Panc1 (cell line): ENCODE data around the gene C1QTNF2. TPM values are rescaled to one million over a fixed set of nuclear protein-coding genes. Genes with fewer than 3 reads are reported as not detected.

Source experiments
- ATAC-seq: fragments of 200-7000 bp; cut with Tn5 transposase; 2 replicates; pipeline ENCODE4 v1.9.1; 2020; ENCODE audit warnings: mild to moderate bottlenecking, moderate library complexity
- BruUV-seq: library from RNA; stranded (reverse); fragments of 400-500 nt; replicated peaks from 2 replicates; lab custom pipeline; 2021; lab: Mats Ljungman, UMichigan
- CTCF ChIA-PET: fragments of 300-600 bp; sonication (Branson Sonifier 250); formaldehyde crosslinking; loops from one replicate; lab custom pipeline; 2022; ENCODE audit warnings: antibody characterized with exemption; lab: Charles Lee
- POLR2A ChIA-PET: fragments of 300-600 bp; sonication (Branson Sonifier 250); formaldehyde crosslinking; loops from one replicate; lab custom pipeline; 2022; ENCODE audit warnings: antibody characterized with exemption; lab: Charles Lee
- DNase-seq: peaks from one replicate; pipeline ENCODE4 v3.0.0-alpha.2; 2010; ENCODE audit warnings: low read depth, low spot score
- H3K27ac ChIP-seq: 2 replicates; pipeline ENCODE4 v1.5.1; 2011; ENCODE audit warnings: mild to moderate bottlenecking, low read length, inconsistent platforms
- H3K27me3 ChIP-seq: fragments of 200-500 bp; sonication (Bioruptor generic); 2 replicates; pipeline ENCODE4 v1.6.0; 2014; ENCODE audit warnings: low read length, inconsistent platforms; ENCODE audit not compliant: control insufficient read depth, insufficient read depth
- H3K36me3 ChIP-seq: fragments of 200-500 bp; sonication (Bioruptor generic); 2 replicates; pipeline ENCODE4 v1.5.1; 2014; ENCODE audit warnings: inconsistent platforms, mild to moderate bottlenecking, low read length, moderate library complexity; ENCODE audit not compliant: control insufficient read depth, insufficient read depth
- H3K4me1 ChIP-seq: 2 replicates; pipeline ENCODE4 v1.5.1; 2011; ENCODE audit warnings: inconsistent platforms, mild to moderate bottlenecking, low read length, moderate library complexity; ENCODE audit not compliant: control insufficient read depth, insufficient read depth
- H3K4me3 ChIP-seq, 2 experiments: 2 replicates each; pipeline ENCODE4 v1.5.1; 2011 to 2012; ENCODE audit warnings: low read depth in 2 of 2, low read length in 2 of 2, mild to moderate bottlenecking in 2 of 2, inconsistent platforms in 1 of 2, moderate library complexity in 1 of 2
- H3K9me3 ChIP-seq: fragments of 200-500 bp; sonication (Bioruptor generic); 2 replicates; pipeline ENCODE4 v1.5.1; 2014; ENCODE audit warnings: low read depth, mild to moderate bottlenecking, inconsistent platforms, low read length, moderate library complexity; ENCODE audit not compliant: control insufficient read depth, insufficient read depth
- POLR2AphosphoS5 ChIP-seq: IDR thresholded peaks from 2 replicates; pipeline ENCODE4 v1.6.1; 2012; ENCODE audit warnings: mild to moderate bottlenecking, low read depth, low read length, moderate library complexity
- SIN3A ChIP-seq: IDR thresholded peaks from 2 replicates; pipeline ENCODE4 v1.6.1; 2012; ENCODE audit warnings: low read depth, mild to moderate bottlenecking, low read length, moderate library complexity, borderline replicate concordance; ENCODE audit not compliant: insufficient read depth
- TCF7L2 ChIP-seq: IDR thresholded peaks from 2 replicates; pipeline ENCODE4 v1.6.1; 2011; ENCODE audit warnings: mild to moderate bottlenecking, low read depth, low read length, inconsistent platforms
- in situ Hi-C: cut with HindIII; loops from 2 replicates; pipeline ENCODE4 v1.10.0; 2016; ENCODE audit warnings: low sequenced_read_pairs, low pct_unique_long_range_greater_than_20kb
- intact Hi-C: fragments of 100-400 bp; cut with micrococcal nuclease; formaldehyde crosslinking; loops from one replicate; pipeline ENCODE4 v1.10.0; 2022; ENCODE audit not compliant: unreplicated experiment
- total RNA-seq: library from RNA; stranded (reverse); gene quantifications from one replicate; pipeline ENCODE4 v1.2.1, GENCODE V29; 2021; ENCODE audit not compliant: unreplicated experiment
- TF ChIP-seq, protein P1 (sequence below), 2 experiments: IDR thresholded peaks; 2 replicates each; pipeline ENCODE4 v1.6.1; 2011 to 2012; ENCODE audit warnings: low read depth in 2 of 2, control low read depth in 1 of 2, low read length in 1 of 2, mild to moderate bottlenecking in 1 of 2, moderate library complexity in 1 of 2; ENCODE audit not compliant: insufficient read depth in 1 of 2
- TF ChIP-seq, protein P2 (sequence below): fragments of 450-650 bp; IDR thresholded peaks from 2 replicates; pipeline ENCODE4 v1.5.1; 2017; ENCODE audit warnings: mild to moderate bottlenecking

The C1QTNF2 gene
- total RNA-seq, 1 experiment from 2014 or later: 0.44 TPM

DNA sequence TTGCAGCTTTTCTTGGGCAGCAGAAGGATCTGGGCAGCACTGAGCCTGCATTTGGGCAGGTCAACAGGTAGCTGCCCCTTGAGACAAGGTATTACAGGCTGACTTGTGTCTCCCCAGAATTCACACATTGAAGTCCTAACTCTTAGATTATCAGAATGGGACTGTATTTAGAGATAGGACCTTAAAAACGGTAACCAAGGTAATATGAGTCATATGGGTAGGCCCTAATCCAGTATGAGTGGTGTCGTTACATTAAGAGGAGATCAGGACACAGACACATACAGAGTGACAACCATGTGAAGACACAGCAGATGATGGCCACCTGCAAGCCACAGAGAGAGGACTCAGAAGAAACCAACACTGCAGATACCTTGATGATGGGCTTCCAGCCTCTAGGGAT, 3.2 kb downstream of the C1QTNF2 start:
- TF ChIP-seq POLR2AphosphoS5 (no peak), TCF7L2 (no peak), SIN3A (no peak)
- TF ChIP-seq, protein P1, sequence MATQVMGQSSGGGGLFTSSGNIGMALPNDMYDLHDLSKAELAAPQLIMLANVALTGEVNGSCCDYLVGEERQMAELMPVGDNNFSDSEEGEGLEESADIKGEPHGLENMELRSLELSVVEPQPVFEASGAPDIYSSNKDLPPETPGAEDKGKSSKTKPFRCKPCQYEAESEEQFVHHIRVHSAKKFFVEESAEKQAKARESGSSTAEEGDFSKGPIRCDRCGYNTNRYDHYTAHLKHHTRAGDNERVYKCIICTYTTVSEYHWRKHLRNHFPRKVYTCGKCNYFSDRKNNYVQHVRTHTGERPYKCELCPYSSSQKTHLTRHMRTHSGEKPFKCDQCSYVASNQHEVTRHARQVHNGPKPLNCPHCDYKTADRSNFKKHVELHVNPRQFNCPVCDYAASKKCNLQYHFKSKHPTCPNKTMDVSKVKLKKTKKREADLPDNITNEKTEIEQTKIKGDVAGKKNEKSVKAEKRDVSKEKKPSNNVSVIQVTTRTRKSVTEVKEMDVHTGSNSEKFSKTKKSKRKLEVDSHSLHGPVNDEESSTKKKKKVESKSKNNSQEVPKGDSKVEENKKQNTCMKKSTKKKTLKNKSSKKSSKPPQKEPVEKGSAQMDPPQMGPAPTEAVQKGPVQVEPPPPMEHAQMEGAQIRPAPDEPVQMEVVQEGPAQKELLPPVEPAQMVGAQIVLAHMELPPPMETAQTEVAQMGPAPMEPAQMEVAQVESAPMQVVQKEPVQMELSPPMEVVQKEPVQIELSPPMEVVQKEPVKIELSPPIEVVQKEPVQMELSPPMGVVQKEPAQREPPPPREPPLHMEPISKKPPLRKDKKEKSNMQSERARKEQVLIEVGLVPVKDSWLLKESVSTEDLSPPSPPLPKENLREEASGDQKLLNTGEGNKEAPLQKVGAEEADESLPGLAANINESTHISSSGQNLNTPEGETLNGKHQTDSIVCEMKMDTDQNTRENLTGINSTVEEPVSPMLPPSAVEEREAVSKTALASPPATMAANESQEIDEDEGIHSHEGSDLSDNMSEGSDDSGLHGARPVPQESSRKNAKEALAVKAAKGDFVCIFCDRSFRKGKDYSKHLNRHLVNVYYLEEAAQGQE (IDR thresholded peaks at IDR 0.05; ENCODE audit: insufficient read depth in 1 of 2, low read depth in 2 of 2, low read length in 1 of 2): no peak
- TF ChIP-seq, protein P2, sequence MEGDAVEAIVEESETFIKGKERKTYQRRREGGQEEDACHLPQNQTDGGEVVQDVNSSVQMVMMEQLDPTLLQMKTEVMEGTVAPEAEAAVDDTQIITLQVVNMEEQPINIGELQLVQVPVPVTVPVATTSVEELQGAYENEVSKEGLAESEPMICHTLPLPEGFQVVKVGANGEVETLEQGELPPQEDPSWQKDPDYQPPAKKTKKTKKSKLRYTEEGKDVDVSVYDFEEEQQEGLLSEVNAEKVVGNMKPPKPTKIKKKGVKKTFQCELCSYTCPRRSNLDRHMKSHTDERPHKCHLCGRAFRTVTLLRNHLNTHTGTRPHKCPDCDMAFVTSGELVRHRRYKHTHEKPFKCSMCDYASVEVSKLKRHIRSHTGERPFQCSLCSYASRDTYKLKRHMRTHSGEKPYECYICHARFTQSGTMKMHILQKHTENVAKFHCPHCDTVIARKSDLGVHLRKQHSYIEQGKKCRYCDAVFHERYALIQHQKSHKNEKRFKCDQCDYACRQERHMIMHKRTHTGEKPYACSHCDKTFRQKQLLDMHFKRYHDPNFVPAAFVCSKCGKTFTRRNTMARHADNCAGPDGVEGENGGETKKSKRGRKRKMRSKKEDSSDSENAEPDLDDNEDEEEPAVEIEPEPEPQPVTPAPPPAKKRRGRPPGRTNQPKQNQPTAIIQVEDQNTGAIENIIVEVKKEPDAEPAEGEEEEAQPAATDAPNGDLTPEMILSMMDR: no peak
- H3K4me3 ChIP-seq: no peak overlapping the region
- ChIA-PET CTCF (no interaction called here), POLR2A (no interaction called here)
- peaks cover 24% of the 10 kb centered on the region for H3K27me3 ChIP-seq
- no peaks in the 10 kb centered on the region for H3K9me3 ChIP-seq
- intact Hi-C loops: no loop called here
- DNase-seq (no peak), ATAC-seq (no peak)
- BruUV-seq: no TSS peak
- no peaks in the 10 kb centered on the region for H3K36me3 ChIP-seq
- H3K4me1 ChIP-seq: no peaks in the 10 kb centered on the region; the same call in 1 of the 2 replicates
- in situ Hi-C loops: no loop called here
- H3K27ac ChIP-seq: no peak overlapping the region

GRCh38 chr5:160366230-160366629, 4.2 kb downstream of the C1QTNF2 start:
- H3K4me1 ChIP-seq: no peaks in the 10 kb centered on the region; the same call in 1 of the 2 replicates
- no TSS peak for BruUV-seq
- intact Hi-C loops (no loop called here), in situ Hi-C loops (no loop called here)
- TF ChIP-seq POLR2AphosphoS5: no peak
- TF ChIP-seq, protein P1 (IDR thresholded peaks at IDR 0.05; ENCODE audit: insufficient read depth in 1 of 2, low read depth in 2 of 2, low read length in 1 of 2): no peak
- no peak for TF ChIP-seq TCF7L2
- ChIA-PET POLR2A (no interaction called here), CTCF (no interaction called here)
- H3K36me3 ChIP-seq: no peaks in the 10 kb centered on the region
- DNase-seq (no peak), ATAC-seq (no peak)
- peaks cover 16% of the 10 kb centered on the region for H3K27me3 ChIP-seq
- H3K4me3 ChIP-seq: no peak overlapping the region
- H3K27ac ChIP-seq: no peak overlapping the region
- H3K9me3 ChIP-seq: no peaks in the 10 kb centered on the region
